Mucosa of rectum (tissue), 2 donors: ENCODE results near the gene PIEZO1.

ENCODE experiments used
- H3K27ac ChIP-seq, 2 donors: one replicate each; pipeline ENCODE4 v1.7.0; 2013; ENCODE audit warnings: inconsistent platforms in 2 of 2, low read depth in 2 of 2, low read length in 2 of 2
- H3K27me3 ChIP-seq, 2 donors: one replicate each; pipeline ENCODE4 v1.7.0; 2013; ENCODE audit warnings: low read length in 2 of 2; ENCODE audit not compliant: control insufficient read depth in 2 of 2, insufficient read depth in 2 of 2
- H3K36me3 ChIP-seq, 2 donors: one replicate each; pipeline ENCODE4 v1.7.0; 2013; ENCODE audit warnings: low read length in 2 of 2; ENCODE audit not compliant: control insufficient read depth in 2 of 2, insufficient read depth in 2 of 2
- H3K4me1 ChIP-seq, 2 donors: one replicate each; pipeline ENCODE4 v1.7.0; 2013; ENCODE audit warnings: low read length in 2 of 2, mild to moderate bottlenecking in 1 of 2; ENCODE audit not compliant: control insufficient read depth in 2 of 2, insufficient read depth in 2 of 2
- H3K4me3 ChIP-seq, 2 donors: one replicate each; pipeline ENCODE4 v1.7.0; 2013; ENCODE audit warnings: low read length in 2 of 2
- H3K9ac ChIP-seq, 2 donors: one replicate each; pipeline ENCODE4 v1.7.0; 2013; ENCODE audit warnings: low read length in 2 of 2, low read depth in 1 of 2, mild to moderate bottlenecking in 1 of 2
- H3K9me3 ChIP-seq, 2 donors: one replicate each; pipeline ENCODE4 v1.7.0; 2013; ENCODE audit warnings: low read length in 2 of 2; ENCODE audit not compliant: control insufficient read depth in 2 of 2
- donor health status: healthy.
- donor health status: Normal muscosa, but diverticular disease.

The PIEZO1 gene

GRCh38 chr16:88740727-88741055, 44.3 kb downstream of the PIEZO1 start:
- Histone ChIP-seq H3K27me3 (no peaks in the 10 kb centered on the region), H3K36me3 (peaks cover 5 to 7% of the 10 kb centered on the region in 2 donors), H3K9ac (no peak overlapping the region), H3K9me3 (no peaks in the 10 kb centered on the region), H3K27ac (no peak overlapping the region), H3K4me3 (no peak overlapping the region), H3K4me1 (peaks cover 7 to 12% of the 10 kb centered on the region in 2 donors)

GRCh38 chr16:88739977-88740726, 44.9 kb downstream of the PIEZO1 start:
- Histone ChIP-seq H3K27me3 (no peaks in the 10 kb centered on the region), H3K36me3 (peaks cover 10 to 13% of the 10 kb centered on the region in 2 donors), H3K4me1 (peaks cover 7 to 12% of the 10 kb centered on the region in 2 donors), H3K9ac (no peak overlapping the region), H3K27ac (no peak overlapping the region), H3K9me3 (no peaks in the 10 kb centered on the region), H3K4me3 (no peak overlapping the region)

GRCh38 chr16:88739139-88739976, 45.7 kb downstream of the PIEZO1 start:
- H3K9me3 ChIP-seq: no peaks in the 10 kb centered on the region
- H3K36me3 ChIP-seq: peaks cover 14 to 15% of the 10 kb centered on the region in 2 donors
- no peak overlapping the region for H3K9ac ChIP-seq
- no peaks in the 10 kb centered on the region for H3K27me3 ChIP-seq
- no peak overlapping the region for H3K27ac ChIP-seq
- no peak overlapping the region for H3K4me3 ChIP-seq
- peaks cover 7 to 11% of the 10 kb centered on the region in 2 donors for H3K4me1 ChIP-seq

- Histone ChIP-seq H3K4me3 (no peak overlapping the region), H3K9me3 (no peaks in the 10 kb centered on the region), H3K36me3 (peaks cover 15 to 24% of the 10 kb centered on the region in 2 donors), H3K27me3 (no peaks in the 10 kb centered on the region), H3K4me1 (peaks cover 0 to 2% of the 10 kb centered on the region in 2 donors), H3K27ac (no peak overlapping the region), H3K9ac (no peak overlapping the region)
Observed at GRCh38 chr16:88738151-88739084, 46.6 kb downstream of the PIEZO1 start.

- Histone ChIP-seq H3K4me1 (no peaks in the 10 kb centered on the region), H3K36me3 (peaks cover 20 to 26% of the 10 kb centered on the region in 2 donors), H3K4me3 (no peak overlapping the region), H3K9ac (no peak overlapping the region), H3K9me3 (no peaks in the 10 kb centered on the region), H3K27me3 (no peaks in the 10 kb centered on the region), H3K27ac (no peak overlapping the region)
Observed at GRCh38 chr16:88737298-88738150, 47.5 kb downstream of the PIEZO1 start.

- H3K36me3 ChIP-seq: peaks cover 20 to 26% of the 10 kb centered on the region in 2 donors
Observed at GRCh38 chr16:88736496-88736895, 48.5 kb downstream of the PIEZO1 start.

GRCh38 chr16:88736088-88736487, 48.9 kb downstream of the PIEZO1 start:
- no peaks in the 10 kb centered on the region for H3K9me3 ChIP-seq
- H3K27ac ChIP-seq: no peak overlapping the region
- H3K4me1 ChIP-seq: no peaks in the 10 kb centered on the region
- no peaks in the 10 kb centered on the region for H3K27me3 ChIP-seq
- H3K36me3 ChIP-seq: peaks cover 20 to 26% of the 10 kb centered on the region in 2 donors
- no peak overlapping the region for H3K4me3 ChIP-seq
- H3K9ac ChIP-seq: no peak overlapping the region

More at GRCh38 chr16:88736496-88736895, 48.5 kb downstream of the PIEZO1 start:
- no peaks in the 10 kb centered on the region for H3K4me1 ChIP-seq
- no peak overlapping the region for H3K9ac ChIP-seq
- no peaks in the 10 kb centered on the region for H3K27me3 ChIP-seq
- no peaks in the 10 kb centered on the region for H3K9me3 ChIP-seq
- H3K4me3 ChIP-seq: no peak overlapping the region
- H3K27ac ChIP-seq: no peak overlapping the region

GRCh38 chr16:88735616-88736015, 49.4 kb downstream of the PIEZO1 start:
- Histone ChIP-seq H3K9ac (no peak overlapping the region), H3K9me3 (no peaks in the 10 kb centered on the region), H3K27me3 (no peaks in the 10 kb centered on the region), H3K4me1 (no peaks in the 10 kb centered on the region), H3K36me3 (peaks cover 20 to 30% of the 10 kb centered on the region in 2 donors), H3K4me3 (no peak overlapping the region), H3K27ac (no peak overlapping the region)

- Histone ChIP-seq H3K4me3 (no peak overlapping the region), H3K36me3 (peaks cover 20 to 31% of the 10 kb centered on the region in 2 donors), H3K9me3 (no peaks in the 10 kb centered on the region), H3K27me3 (no peaks in the 10 kb centered on the region), H3K4me1 (no peaks in the 10 kb centered on the region), H3K9ac (no peak overlapping the region), H3K27ac (no peak overlapping the region)
Observed at GRCh38 chr16:88735121-88735520, 49.9 kb downstream of the PIEZO1 start.
